HCT116 (cell line): Measurements from ENCODE around the gene NOTCH2NLA. TPM values are rescaled to one million over a fixed set of nuclear protein-coding genes. Genes with fewer than 3 reads are reported as not detected.
A peak's percentile ranks its signal among the peaks of the same experiment; 100 is the strongest.
"Not testable (repeated sequence)": the region's sequence is repeated elsewhere in the genome, so short reads cannot be mapped to it uniquely, and the experiment has no call there.

Source experiments
- ATAC-seq: fragments of 200-7000 bp; cut with Tn5 transposase; 2 replicates; pipeline ENCODE4 v1.9.1; 2020; ENCODE audit warnings: mild to moderate bottlenecking, moderate library complexity
- BruUV-seq: library from RNA; stranded (reverse); fragments of 400-500 nt; replicated peaks from 2 replicates; lab custom pipeline; 2021; lab: Mats Ljungman, UMichigan
- CTCF ChIA-PET: fragments of 300-600 bp; sonication (Branson Sonifier 250); formaldehyde crosslinking; loops from one replicate; lab custom pipeline; 2021; ENCODE audit warnings: antibody characterized with exemption; lab: Charles Lee
- POLR2A ChIA-PET: fragments of 300-600, 350-600 bp; sonication (Branson Sonifier 250); formaldehyde crosslinking; loops from one replicate; lab custom pipeline; 2021; ENCODE audit warnings: antibody characterized with exemption; lab: Charles Lee
- RAD21 ChIA-PET, 2 experiments: fragments of 300-600 bp; sonication (Branson Sonifier 250); formaldehyde crosslinking; loops; one replicate each; lab custom pipeline; 2023; ENCODE audit warnings: low total read pairs in 2 of 2; ENCODE audit not compliant: uncharacterized antibody in 2 of 2, unreplicated experiment in 2 of 2, low non-redundant PET in 1 of 2; lab: Charles Lee
- DNase-seq: peaks from one replicate; pipeline ENCODE4 v3.0.0-alpha.2; 2010; ENCODE audit warnings: low read depth, low spot score
- H2AFZ ChIP-seq: fragments of 200-600 bp; shearing (Covaris generic), sonication (generic); 2 replicates; pipeline ENCODE4 v1.6.1; 2017; ENCODE audit warnings: low read depth, mixed run types, mixed read lengths, antibody characterized with exemption, low read length; ENCODE audit not compliant: poor library complexity, severe bottlenecking
- H3K27ac ChIP-seq: 2 replicates; pipeline ENCODE4 v1.5.1; 2012; ENCODE audit warnings: low read depth, low read length
- H3K27me3 ChIP-seq: fragments of 200-600 bp; sonication (generic); 2 replicates; pipeline ENCODE4 v1.6.1; 2016; ENCODE audit warnings: mixed run types, low read length, mixed read lengths; ENCODE audit not compliant: insufficient read depth
- H3K36me3 ChIP-seq, 2 experiments: fragments of 200-500 bp in 1 of 2; fragments of 200-600 bp in 1 of 2; sonication (Bioruptor generic) in 1 of 2; sonication (generic) in 1 of 2; 2 replicates each; pipeline versions ENCODE4 v1.5.1 to v1.6.1; 2014 to 2016; ENCODE audit warnings: low read length in 2 of 2, inconsistent platforms in 1 of 2, mixed read lengths in 1 of 2, mixed run types in 1 of 2; ENCODE audit not compliant: insufficient read depth in 2 of 2, control insufficient read depth in 1 of 2
- H3K4me1 ChIP-seq, 2 experiments: fragments of 200-600 bp in 1 of 2; sonication (generic) in 1 of 2; 2 replicates each; pipeline versions ENCODE4 v1.5.1 to v1.6.1; 2012 to 2017; ENCODE audit warnings: low read length in 2 of 2, inconsistent platforms in 1 of 2, mild to moderate bottlenecking in 1 of 2, mixed read lengths in 1 of 2, mixed run types in 1 of 2, moderate library complexity in 1 of 2; ENCODE audit not compliant: insufficient read depth in 2 of 2, control insufficient read depth in 1 of 2
- H3K4me2 ChIP-seq: fragments of 200-600 bp; sonication (generic); 2 replicates; pipeline ENCODE4 v1.6.1; 2017; ENCODE audit warnings: mixed run types, low read length, mixed read lengths
- H3K4me3 ChIP-seq, 2 experiments: fragments of 200-600 bp in 1 of 2; sonication (generic) in 1 of 2; replicated peaks in 1 of 2; 2 replicates each; pipeline ENCODE4 v1.5.1; 2011 to 2016; ENCODE audit warnings: low read length in 2 of 2, control low read depth in 1 of 2, low read depth in 1 of 2, mild to moderate bottlenecking in 1 of 2, mixed read lengths in 1 of 2, mixed run types in 1 of 2
- H3K79me2 ChIP-seq: fragments of 200-600 bp; sonication (generic); 2 replicates; pipeline ENCODE4 v1.6.1; 2017; ENCODE audit warnings: mild to moderate bottlenecking, mixed run types, low read length, moderate library complexity, mixed read lengths; ENCODE audit not compliant: insufficient read depth
- H3K9ac ChIP-seq: fragments of 200-600 bp; sonication (generic); 2 replicates; pipeline ENCODE4 v1.6.1; 2016; ENCODE audit warnings: low read length, mixed read lengths
- H3K9me2 ChIP-seq: fragments of 200-600 bp; sonication (generic), shearing (Covaris generic); 2 replicates; pipeline ENCODE4 v1.6.1; 2017; ENCODE audit warnings: mixed run types, mild to moderate bottlenecking, moderate library complexity; ENCODE audit not compliant: insufficient read depth
- H3K9me3 ChIP-seq, 2 experiments: fragments of 200-500 bp in 1 of 2; fragments of 200-600 bp in 1 of 2; sonication (Bioruptor generic) in 1 of 2; sonication (generic) in 1 of 2; 2 replicates each; pipeline ENCODE4 v1.6.1; 2014 to 2017; ENCODE audit warnings: low read length in 2 of 2, mixed read lengths in 2 of 2, inconsistent platforms in 1 of 2, low read depth in 1 of 2, mild to moderate bottlenecking in 1 of 2, mixed run types in 1 of 2, moderate library complexity in 1 of 2; ENCODE audit not compliant: control insufficient read depth in 1 of 2, insufficient read depth in 1 of 2
- H4K20me1 ChIP-seq: fragments of 200-600 bp; sonication (generic), shearing (Covaris generic); 2 replicates; pipeline ENCODE4 v1.6.1; 2017; ENCODE audit warnings: mixed run types, mild to moderate bottlenecking, moderate library complexity; ENCODE audit not compliant: insufficient read depth
- intact Hi-C: fragments of 100-400 bp; cut with micrococcal nuclease; formaldehyde crosslinking; loops from 2 replicates; pipeline ENCODE4 v1.10.0; 2022
- total RNA-seq: library from RNA; stranded (reverse); gene quantifications from one replicate; pipeline ENCODE4 v1.2.1, GENCODE V29; 2021; ENCODE audit not compliant: unreplicated experiment

The NOTCH2NLA gene
- total RNA-seq, 1 experiment from 2014 or later, result 26.3 TPM

DNA sequence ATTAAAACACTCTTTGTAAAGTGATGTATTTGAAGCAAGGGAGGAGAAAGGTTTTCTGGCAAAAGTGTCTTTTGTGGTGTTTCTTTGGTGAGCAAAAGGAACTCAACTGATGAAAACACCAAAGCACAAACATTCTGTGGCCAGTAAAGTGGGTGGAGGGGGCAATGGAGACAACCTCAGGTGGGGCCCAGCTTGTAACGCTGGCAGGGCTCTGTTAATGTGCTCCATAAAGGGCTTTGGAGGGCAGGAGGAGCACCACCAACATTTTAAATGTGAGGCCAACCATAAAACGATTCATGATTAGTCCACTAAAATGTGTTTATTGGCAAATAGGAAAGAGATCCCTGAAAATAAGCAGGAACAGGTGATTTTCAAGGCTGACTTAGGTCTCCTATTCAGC lies 7.8 kb upstream of the NOTCH2NLA start:
- H3K9me2 ChIP-seq, ATAC-seq, H3K4me1 ChIP-seq, H3K36me3 ChIP-seq, H3K27me3 ChIP-seq, H3K9ac ChIP-seq, H3K9me3 ChIP-seq, BruUV-seq, H3K79me2 ChIP-seq, H3K4me2 ChIP-seq, intact Hi-C loops, DNase-seq, POLR2A ChIA-PET, RAD21 ChIA-PET, CTCF ChIA-PET, H3K27ac ChIP-seq, H2AFZ ChIP-seq, H3K4me3 ChIP-seq, H4K20me1 ChIP-seq: not testable (repeated sequence)

- intact Hi-C loops, ATAC-seq: not testable (repeated sequence)
Observed at GRCh38 chr1:146236026-146236601, 7.3 kb upstream of the NOTCH2NLA start.

GRCh38 chr1:146228144-146228682 lies 608 bp downstream of the NOTCH2NLA start:
- TSS peak; percentile 89 for BruUV-seq
- H3K4me2 ChIP-seq, result peak overlapping the region; percentile 47; the same call in 1 of the 2 replicates
- H2AFZ ChIP-seq, CTCF ChIA-PET, H3K9me3 ChIP-seq, H3K36me3 ChIP-seq, H3K4me1 ChIP-seq, POLR2A ChIA-PET, intact Hi-C loops, H3K79me2 ChIP-seq, DNase-seq, RAD21 ChIA-PET, H3K9me2 ChIP-seq, H4K20me1 ChIP-seq, H3K27me3 ChIP-seq: not testable (repeated sequence)
- H3K9ac ChIP-seq, result peak overlapping the region; percentile 63
- ATAC-seq, result peak; percentile 38; the same call in 1 of the 2 replicates
- H3K27ac ChIP-seq, result peak overlapping the region; percentile 43; the same call in 1 of the 2 replicates
- H3K4me3 ChIP-seq, result peak overlapping the region; percentile 43 to 54

More at GRCh38 chr1:146236026-146236601, 7.3 kb upstream of the NOTCH2NLA start:
- H3K36me3 ChIP-seq, POLR2A ChIA-PET, H3K79me2 ChIP-seq, H3K4me1 ChIP-seq, CTCF ChIA-PET, H3K27ac ChIP-seq, H3K4me2 ChIP-seq, H2AFZ ChIP-seq, H4K20me1 ChIP-seq, H3K9me3 ChIP-seq, BruUV-seq, H3K9ac ChIP-seq, H3K9me2 ChIP-seq, H3K4me3 ChIP-seq, H3K27me3 ChIP-seq, RAD21 ChIA-PET, DNase-seq: not testable (repeated sequence)

DNA sequence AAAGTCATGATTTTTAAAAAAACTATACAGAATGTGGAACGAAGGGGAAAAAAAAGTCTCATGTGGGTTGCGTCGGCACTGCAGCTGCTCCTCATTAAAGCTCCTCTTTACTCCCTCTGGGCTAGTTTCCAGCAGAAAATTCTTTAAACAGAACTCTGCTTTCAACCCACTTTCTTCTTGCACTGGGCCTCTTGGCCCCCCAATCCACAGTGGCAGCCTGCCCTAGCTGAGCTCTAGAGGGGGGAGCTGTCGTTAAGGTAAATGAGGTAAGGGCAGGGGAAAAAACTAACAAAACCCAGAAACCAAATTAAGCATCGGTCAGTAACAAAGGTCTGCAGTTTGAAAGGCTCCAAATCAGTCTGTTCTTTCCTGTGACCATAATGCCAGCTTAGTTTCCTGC lies 54.3 kb downstream of the NOTCH2NLA start:
- RAD21 ChIA-PET, H3K4me3 ChIP-seq, H3K4me2 ChIP-seq, H4K20me1 ChIP-seq, H3K9ac ChIP-seq, H3K4me1 ChIP-seq, POLR2A ChIA-PET, intact Hi-C loops, H3K27me3 ChIP-seq, H3K9me3 ChIP-seq, H3K27ac ChIP-seq, CTCF ChIA-PET, H2AFZ ChIP-seq, H3K79me2 ChIP-seq, H3K9me2 ChIP-seq, BruUV-seq, ATAC-seq, DNase-seq, H3K36me3 ChIP-seq: not testable (repeated sequence)
